ENCODE data around the gene IFRD1.

The IFRD1 gene

GRCh38 chr7:112521942-112522341 is 71.7 kb downstream of the IFRD1 start:
- no peak for DNase-seq

- no peak for DNase-seq
These were observed 73.6 kb downstream of the IFRD1 start for GRCh38 chr7:112523871-112524270.
